Erythroblast (primary cell): ENCODE data around the gene SNX11.

Source experiments
- GATA1 ChIP-seq: IDR thresholded peaks from 2 replicates; pipeline ENCODE4 v1.6.1; 2011; ENCODE audit warnings: low read depth, mild to moderate bottlenecking, control low read depth, low read length, moderate library complexity
- POLR2A ChIP-seq: IDR thresholded peaks from 2 replicates; pipeline ENCODE4 v1.6.1; 2011; ENCODE audit warnings: mild to moderate bottlenecking, low read length

DNA sequence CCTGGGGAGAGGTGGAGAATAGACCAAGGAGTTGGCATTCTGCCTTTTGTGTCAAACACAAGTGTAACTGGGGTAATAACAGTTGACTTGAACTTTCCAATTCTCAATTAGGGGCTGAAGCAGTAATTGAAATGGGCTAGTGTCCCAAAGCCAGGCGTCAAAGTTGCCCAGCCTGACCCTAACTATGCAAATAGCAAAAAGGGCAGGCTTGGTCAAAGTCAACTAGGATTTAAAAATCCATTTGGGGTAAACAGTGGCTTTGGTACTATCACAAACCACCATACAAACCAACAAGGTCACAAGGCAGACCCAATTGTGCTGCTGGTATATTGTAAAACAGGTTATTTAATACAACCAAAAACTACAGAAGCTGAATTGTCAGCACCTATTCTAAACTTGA lies 41.4 kb upstream of the SNX11 start:
- no peak for TF ChIP-seq GATA1
- TF ChIP-seq POLR2A, result no peak
